ENCODE measurements around the gene RBM45. TPM values are rescaled to one million over a fixed set of nuclear protein-coding genes. Genes with fewer than 3 reads are reported as not detected.

Gene RBM45
- polyA plus RNA-seq, 2 of the 4 experiments (the other 2 are of a cell fraction): 15.2 to 20.9 TPM

- Histone ChIP-seq H3K9me3 (no peaks in the 10 kb centered on the region), H3K27ac (no peak overlapping the region), H3K4me2 (no peak overlapping the region), H3K4me3 (no peak overlapping the region), H3K4me1 (no peaks in the 10 kb centered on the region)
- TF ChIP-seq GATA3 (IDR thresholded peaks at IDR 0.05; ENCODE audit: borderline replicate concordance) (no peak), CBX2 (IDR thresholded peaks at IDR 0.05; ENCODE audit: borderline replicate concordance, low read depth) (no peak), POLR2A (IDR thresholded peaks at IDR 0.05; ENCODE audit: low read length) (no peak), SMC3 (IDR thresholded peaks at IDR 0.05) (no peak), NFE2L2 (conservative IDR thresholded peaks at IDR 0.05; ENCODE audit: low read length) (no peak), ZC3H11A (IDR thresholded peaks at IDR 0.05) (no peak), EHMT2 (IDR thresholded peaks at IDR 0.05; ENCODE audit: low read depth) (no peak), HOXB5 (CRISPR knock-in tag; IDR thresholded peaks at IDR 0.05) (no peak)
- FAIRE-seq: no peak
- 20% methylated on average over 1 of the region's 1 CpG for WGBS (ENCODE audit: missing lambda C conversion rate)
- POLR2A ChIA-PET: no interaction called here
- ATAC-seq: no peak
- no peak for DNase-seq (ENCODE audit: low read depth in 1 of 2, low spot score in 1 of 2)
- CTCF ChIA-PET: no interaction called here
These were observed 47.7 kb downstream of the RBM45 start for GRCh38 chr2:178159966-178160365.

DNA sequence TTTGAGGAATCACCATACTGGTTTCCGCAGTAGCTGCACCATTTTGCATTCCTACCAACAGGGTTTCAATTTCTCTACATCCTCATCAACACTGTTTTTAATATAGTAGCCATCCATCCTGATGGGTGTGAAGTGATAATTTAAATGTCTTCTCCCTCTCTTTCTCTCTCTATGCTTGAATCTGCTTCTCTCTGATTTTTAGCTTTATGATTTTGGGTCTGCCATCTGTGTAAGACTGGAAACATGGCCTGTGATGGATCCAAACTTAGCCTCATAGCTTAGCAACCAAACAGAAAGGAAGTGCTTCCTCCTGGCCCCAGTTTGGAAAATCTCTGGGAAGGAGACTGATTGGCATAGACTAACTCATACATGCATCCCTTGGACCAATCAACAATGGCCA is 48.4 kb downstream of the RBM45 start:
- Histone ChIP-seq H3K4me1 (no peaks in the 10 kb centered on the region), H3K27ac (no peak overlapping the region), H3K4me3 (no peak overlapping the region), H3K4me2 (no peak overlapping the region), H3K9me3 (no peaks in the 10 kb centered on the region)
- POLR2A ChIA-PET: no interaction called here
- CTCF ChIA-PET: no interaction called here
- DNase-seq (ENCODE audit: low read depth in 1 of 2, low spot score in 1 of 2): no peak
- no peak for FAIRE-seq
- 93% methylated on average over 1 of the region's 1 CpG for WGBS (ENCODE audit: missing lambda C conversion rate)
- ATAC-seq: no peak
- TF ChIP-seq EHMT2 (IDR thresholded peaks at IDR 0.05; ENCODE audit: low read depth) (peak; percentile 42; the same call in 1 of the 2 replicates), CEBPB (IDR thresholded peaks at IDR 0.05) (no peak)

DNA sequence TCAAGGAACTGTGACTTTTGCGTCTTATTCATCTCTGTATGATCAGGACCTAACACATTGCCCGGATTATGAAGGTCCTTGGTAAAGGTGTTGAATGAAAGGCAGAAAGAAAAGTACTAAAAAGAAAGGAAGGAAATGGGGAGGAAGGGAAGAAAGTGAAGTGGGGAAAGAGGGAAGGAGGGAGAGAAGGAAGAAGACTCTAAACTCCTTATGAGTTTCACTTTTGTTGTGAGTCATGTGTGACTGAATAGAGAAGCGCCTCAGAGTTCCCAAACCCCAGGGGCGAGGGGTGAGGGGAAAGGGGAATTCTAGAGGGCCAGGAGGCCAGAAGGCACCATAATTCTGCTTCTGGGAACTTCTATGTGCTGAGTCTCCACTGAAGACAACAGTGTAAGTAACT is 51.2 kb downstream of the RBM45 start:
- WGBS (ENCODE audit: missing lambda C conversion rate): 43% methylated on average over 4 of the region's 4 CpGs
- POLR2A ChIA-PET: no interaction called here
- CTCF ChIA-PET: no interaction called here
- H3K9me3 ChIP-seq: no peaks in the 10 kb centered on the region
- no peak for DNase-seq (ENCODE audit: low read depth in 1 of 2, low spot score in 1 of 2)
- H3K4me1 ChIP-seq: no peaks in the 10 kb centered on the region
- no peak for FAIRE-seq
- no peak overlapping the region for H3K4me3 ChIP-seq
- no peak overlapping the region for H3K27ac ChIP-seq
- TF ChIP-seq MYC (IDR thresholded peaks at IDR 0.05; ENCODE audit: borderline replicate concordance, low read length): no peak
- TF ChIP-seq NFE2L2 (conservative IDR thresholded peaks at IDR 0.05; ENCODE audit: low read length): no peak
- H3K4me2 ChIP-seq: peak overlapping the region; percentile 46
- ATAC-seq: no peak; a peak in 2 of 6 replicates

- no peak overlapping the region; the same call in 1 of the 3 replicates for H3K4me2 ChIP-seq
- CTCF ChIA-PET: no interaction called here
- DNase-seq (ENCODE audit: low read depth in 1 of 2, low spot score in 1 of 2) (no peak), ATAC-seq (no peak), FAIRE-seq (no peak)
- TF ChIP-seq HOXA7 (CRISPR knock-in tag; IDR thresholded peaks at IDR 0.05) (no peak), RARB (CRISPR knock-in tag; IDR thresholded peaks at IDR 0.05) (no peak), TP53 (CRISPR knock-in tag; IDR thresholded peaks at IDR 0.05) (no peak), PBX3 (IDR thresholded peaks at IDR 0.05) (no peak), KDM1A (IDR thresholded peaks at IDR 0.05; ENCODE audit: low read depth) (no peak), FOSB (CRISPR knock-in tag; IDR thresholded peaks at IDR 0.05) (no peak), CHD2 (IDR thresholded peaks at IDR 0.05; ENCODE audit: low read length, partially characterized antibody) (no peak), PHF8 (IDR thresholded peaks at IDR 0.05; ENCODE audit: borderline replicate concordance, low read depth) (no peak), CBX2 (IDR thresholded peaks at IDR 0.05; ENCODE audit: borderline replicate concordance, low read depth) (no peak), HOXB5 (CRISPR knock-in tag; IDR thresholded peaks at IDR 0.05) (no peak), NR3C1 (IDR thresholded peaks at IDR 0.05) (no peak), RCOR1 (IDR thresholded peaks at IDR 0.05; ENCODE audit: low read depth, low read length) (no peak), ATOH8 (CRISPR knock-in tag; IDR thresholded peaks at IDR 0.05; ENCODE audit: low read depth) (no peak), ELK1 (IDR thresholded peaks at IDR 0.05; ENCODE audit: low read depth, low read length) (no peak), POLR2A (IDR thresholded peaks at IDR 0.05; ENCODE audit: low read length) (no peak), FOXS1 (CRISPR knock-in tag; IDR thresholded peaks at IDR 0.05) (no peak)
- TF ChIP-seq, protein P1, sequence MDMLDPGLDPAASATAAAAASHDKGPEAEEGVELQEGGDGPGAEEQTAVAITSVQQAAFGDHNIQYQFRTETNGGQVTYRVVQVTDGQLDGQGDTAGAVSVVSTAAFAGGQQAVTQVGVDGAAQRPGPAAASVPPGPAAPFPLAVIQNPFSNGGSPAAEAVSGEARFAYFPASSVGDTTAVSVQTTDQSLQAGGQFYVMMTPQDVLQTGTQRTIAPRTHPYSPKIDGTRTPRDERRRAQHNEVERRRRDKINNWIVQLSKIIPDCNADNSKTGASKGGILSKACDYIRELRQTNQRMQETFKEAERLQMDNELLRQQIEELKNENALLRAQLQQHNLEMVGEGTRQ (IDR thresholded peaks at IDR 0.05): no peak
- TF ChIP-seq, protein P2, sequence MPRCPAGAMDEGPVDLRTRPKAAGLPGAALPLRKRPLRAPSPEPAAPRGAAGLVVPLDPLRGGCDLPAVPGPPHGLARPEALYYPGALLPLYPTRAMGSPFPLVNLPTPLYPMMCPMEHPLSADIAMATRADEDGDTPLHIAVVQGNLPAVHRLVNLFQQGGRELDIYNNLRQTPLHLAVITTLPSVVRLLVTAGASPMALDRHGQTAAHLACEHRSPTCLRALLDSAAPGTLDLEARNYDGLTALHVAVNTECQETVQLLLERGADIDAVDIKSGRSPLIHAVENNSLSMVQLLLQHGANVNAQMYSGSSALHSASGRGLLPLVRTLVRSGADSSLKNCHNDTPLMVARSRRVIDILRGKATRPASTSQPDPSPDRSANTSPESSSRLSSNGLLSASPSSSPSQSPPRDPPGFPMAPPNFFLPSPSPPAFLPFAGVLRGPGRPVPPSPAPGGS (IDR thresholded peaks at IDR 0.05): no peak
- TF ChIP-seq, protein P3, sequence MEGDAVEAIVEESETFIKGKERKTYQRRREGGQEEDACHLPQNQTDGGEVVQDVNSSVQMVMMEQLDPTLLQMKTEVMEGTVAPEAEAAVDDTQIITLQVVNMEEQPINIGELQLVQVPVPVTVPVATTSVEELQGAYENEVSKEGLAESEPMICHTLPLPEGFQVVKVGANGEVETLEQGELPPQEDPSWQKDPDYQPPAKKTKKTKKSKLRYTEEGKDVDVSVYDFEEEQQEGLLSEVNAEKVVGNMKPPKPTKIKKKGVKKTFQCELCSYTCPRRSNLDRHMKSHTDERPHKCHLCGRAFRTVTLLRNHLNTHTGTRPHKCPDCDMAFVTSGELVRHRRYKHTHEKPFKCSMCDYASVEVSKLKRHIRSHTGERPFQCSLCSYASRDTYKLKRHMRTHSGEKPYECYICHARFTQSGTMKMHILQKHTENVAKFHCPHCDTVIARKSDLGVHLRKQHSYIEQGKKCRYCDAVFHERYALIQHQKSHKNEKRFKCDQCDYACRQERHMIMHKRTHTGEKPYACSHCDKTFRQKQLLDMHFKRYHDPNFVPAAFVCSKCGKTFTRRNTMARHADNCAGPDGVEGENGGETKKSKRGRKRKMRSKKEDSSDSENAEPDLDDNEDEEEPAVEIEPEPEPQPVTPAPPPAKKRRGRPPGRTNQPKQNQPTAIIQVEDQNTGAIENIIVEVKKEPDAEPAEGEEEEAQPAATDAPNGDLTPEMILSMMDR (IDR thresholded peaks at IDR 0.05): no peak
- no peak overlapping the region for H3K4me3 ChIP-seq
- H3K27ac ChIP-seq: no peak overlapping the region
- WGBS (ENCODE audit: missing lambda C conversion rate): 2% methylated on average over 1 of the region's 1 CpG
- no peaks in the 10 kb centered on the region for H3K9me3 ChIP-seq
- H3K4me1 ChIP-seq: no peaks in the 10 kb centered on the region
- POLR2A ChIA-PET: no interaction called here
These were observed 51.7 kb downstream of the RBM45 start for GRCh38 chr2:178163911-178164310.
